ENCODE results near the gene RIMBP2. TPM values are rescaled to one million over a fixed set of nuclear protein-coding genes. Genes with fewer than 3 reads are reported as not detected.

The RIMBP2 gene
- total and polyA plus RNA-seq, 9 of the 15 experiments (the other 6 are each of a cell fraction or from before 2014, with no cell fraction given), result not detected

GRCh38 chr12:130424858-130425697 lies 291.0 kb downstream of the RIMBP2 start:
- intact Hi-C loops (cut with micrococcal nuclease) (no loop called here), in situ Hi-C loops (cut with MboI) (no loop called here)
- WGBS (ENCODE audit: insufficient coverage, low coverage, missing lambda C conversion rate), result 1% methylated on average over 31 of the region's 36 CpGs
- Histone ChIP-seq H2AFZ (ENCODE audit: low read depth, low read length) (no peak overlapping the region), H3K27ac (ENCODE audit: extremely low read depth, low read depth, low read length) (no peak overlapping the region), H3K9me3 (replicated peaks; ENCODE audit: control insufficient read depth, insufficient read depth, low read depth, low read length) (no peaks in the 10 kb centered on the region), H3K4me3 (no peak overlapping the region), H3K36me3 (ENCODE audit: control insufficient read depth, insufficient read depth, low read length) (no peaks in the 10 kb centered on the region), H3K4me1 (replicated peaks in 1 of 2; ENCODE audit: control insufficient read depth in 2 of 2, insufficient read depth in 2 of 2, low read length in 2 of 2) (peaks cover 0 to 7% of the 10 kb centered on the region in 2 experiments; a peak in 2 of 5 replicates), H3K9ac (ENCODE audit: insufficient read depth in 1 of 2, low read depth in 2 of 2, low read length in 2 of 2) (no peak overlapping the region), H3K27me3 (ENCODE audit: control insufficient read depth in 2 of 2, insufficient read depth in 2 of 2, low read length in 2 of 2) (peaks cover 35 to 86% of the 10 kb centered on the region in 2 experiments), H4K20me1 (replicated peaks; ENCODE audit: control insufficient read depth, insufficient read depth, low read length) (peaks cover 10% of the 10 kb centered on the region; the same call in 1 of the 2 replicates), H3K4me2 (ENCODE audit: insufficient read depth, low read length) (no peak overlapping the region), H3K79me2 (ENCODE audit: control insufficient read depth, insufficient read depth, low read length) (no peaks in the 10 kb centered on the region), H3K9me1 (ENCODE audit: control insufficient read depth, insufficient read depth, low read length) (no peaks in the 10 kb centered on the region)
- ChIA-PET POLR2A (no interaction called here), CTCF (ENCODE audit: low intra/inter-chr PET ratio) (no interaction called here)
- TF ChIP-seq TAF15 (IDR thresholded peaks at IDR 0.05; ENCODE audit: low read depth, low read length) (no peak), ZNF780A (CRISPR knock-in tag; IDR thresholded peaks at IDR 0.05) (no peak), PRMT5 (CRISPR knock-in tag; IDR thresholded peaks at IDR 0.05) (no peak), MTA2 (IDR thresholded peaks at IDR 0.05; ENCODE audit: low read depth) (no peak), SMARCE1 (IDR thresholded peaks at IDR 0.05) (no peak), ATF3 (IDR thresholded peaks at IDR 0.05) (no peak), ATF3 (CRISPR knock-in tag; conservative IDR thresholded peaks at IDR 0.05) (no peak), FOXP1 (CRISPR knock-in tag; IDR thresholded peaks at IDR 0.05) (no peak), ZBTB34 (CRISPR knock-in tag; IDR thresholded peaks at IDR 0.05) (no peak), RBM22 (IDR thresholded peaks at IDR 0.05; ENCODE audit: low read depth, low read length, poor library complexity, severe bottlenecking) (no peak), ZNF41 (CRISPR knock-in tag; conservative IDR thresholded peaks at IDR 0.05) (no peak)
- no TSS peak for BruUV-seq (replicated peaks)
- ATAC-seq (no peak), DNase-seq (ENCODE audit: extremely low read depth in 1 of 4, low spot score in 3 of 4) (no peak), FAIRE-seq (no peak)

All from K562 (cell line).